Prostate gland (tissue), 2 donors: Measurements from ENCODE around the gene PPP4R3A. TPM values are rescaled to one million over a fixed set of nuclear protein-coding genes. Genes with fewer than 3 reads are reported as not detected.

Source experiments
- DNase-seq: peaks from one replicate; pipeline ENCODE4 v3.0.0-alpha.2; 2019; ENCODE audit warnings: low spot score
- H3K27ac ChIP-seq, 2 donors: fragments of 200-600 bp; sonication (generic); 2 replicates each; pipeline ENCODE4 v1.5.1; 2017 to 2019
- H3K27me3 ChIP-seq: fragments of 200-600 bp; sonication (generic); replicated peaks from 2 replicates; pipeline ENCODE4 v1.5.1; 2019; ENCODE audit not compliant: insufficient read depth
- H3K36me3 ChIP-seq, 2 donors: fragments of 200-600 bp; sonication (generic); 1 replicate in 1 of 2; 2 replicates in 1 of 2; pipeline versions ENCODE4 v1.5.1 to v1.8.1; 2017 to 2019
- H3K4me1 ChIP-seq: fragments of 200-600 bp; sonication (generic); replicated peaks from 2 replicates; pipeline ENCODE4 v1.5.1; 2019
- H3K4me3 ChIP-seq, 2 donors: fragments of 200-600 bp; sonication (generic); 2 replicates each; pipeline ENCODE4 v1.5.1; 2017 to 2019
- H3K9me3 ChIP-seq: fragments of 200-600 bp; sonication (generic); 2 replicates; pipeline ENCODE4 v1.5.1; 2017
- POLR2A ChIP-seq: fragments of 450-650 bp; IDR thresholded peaks from one replicate; pipeline ENCODE4 v1.6.1; 2016; ENCODE audit warnings: antibody characterized with exemption, mild to moderate bottlenecking
- POLR2AphosphoS5 ChIP-seq: sonication (generic); formaldehyde crosslinking; IDR thresholded peaks from one replicate; pipeline ENCODE4 v1.6.1; 2017; ENCODE audit warnings: antibody characterized with exemption
- WGBS: methylation state at CpG from one replicate; pipeline ENCODE4 v1.1.5; 2018; 5-methylcytosine and 5-hydroxymethylcytosine counted together
- intact Hi-C: fragments of 100-400 bp; cut with DNase I; formaldehyde crosslinking; loops from one replicate; pipeline ENCODE4 v1.14.2; 2022
- total RNA-seq, 2 donors: library from RNA; depleted of rRNA; stranded (reverse); fragments of >200 nt; gene quantifications; one replicate each; pipeline ENCODE4 v1.1.0, GENCODE V29; 2016
- TF ChIP-seq, protein P1 (sequence below), 4 experiments: fragments of 200-600 bp in 2 of 4; fragments of 450-650 bp in 2 of 4; sonication (generic) in 2 of 4; IDR thresholded peaks; 1 replicate in 3 of 4; 2 replicates in 1 of 4; pipeline ENCODE4 v1.5.1; 2016 to 2019; ENCODE audit warnings: antibody characterized with exemption in 4 of 4, mild to moderate bottlenecking in 2 of 4, moderate library complexity in 2 of 4

PPP4R3A gene
- total RNA-seq, 2 donors from 2014 or later, result 63.4 to 97.2 TPM

DNA sequence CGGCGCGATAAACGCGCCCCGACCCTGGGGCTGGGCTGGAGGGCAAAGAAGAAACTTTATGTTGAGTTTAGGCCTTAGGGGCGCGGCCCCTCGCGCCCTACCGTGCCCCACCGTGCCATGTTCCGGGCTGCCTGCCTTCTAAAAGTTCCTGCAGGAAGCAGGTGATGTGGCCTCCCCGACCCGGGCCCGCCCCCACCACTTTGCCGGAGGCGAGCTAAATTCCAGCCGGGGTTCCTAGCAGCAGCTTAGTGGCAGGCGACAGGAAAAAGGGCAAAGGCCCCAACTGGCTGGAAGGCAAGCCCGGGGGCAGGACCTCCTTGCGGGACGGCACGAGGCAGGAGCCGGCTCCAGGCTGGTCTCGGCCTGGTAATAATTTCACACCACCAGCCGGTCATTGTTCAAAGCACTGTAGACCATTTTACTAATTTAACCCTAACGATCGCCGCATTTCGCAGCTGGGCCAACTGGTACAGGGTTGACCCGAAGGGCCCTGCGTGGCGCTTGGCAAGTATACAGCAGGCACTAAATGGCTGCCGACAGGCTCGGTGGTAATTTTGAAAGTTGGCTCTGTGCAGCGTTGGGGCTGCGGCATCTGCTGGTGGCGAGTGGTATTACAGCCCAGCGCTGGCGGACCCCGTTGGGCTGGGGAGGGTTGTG lies 91.6 kb downstream of the PPP4R3A start:
- Histone ChIP-seq H3K27ac (peak overlapping the region in 1 of 2 donors; percentile 79), H3K36me3 (no peaks in the 10 kb centered on the region)
- TF ChIP-seq POLR2AphosphoS5 (peak; percentile 51), POLR2A (no peak)
- TF ChIP-seq, protein P1, sequence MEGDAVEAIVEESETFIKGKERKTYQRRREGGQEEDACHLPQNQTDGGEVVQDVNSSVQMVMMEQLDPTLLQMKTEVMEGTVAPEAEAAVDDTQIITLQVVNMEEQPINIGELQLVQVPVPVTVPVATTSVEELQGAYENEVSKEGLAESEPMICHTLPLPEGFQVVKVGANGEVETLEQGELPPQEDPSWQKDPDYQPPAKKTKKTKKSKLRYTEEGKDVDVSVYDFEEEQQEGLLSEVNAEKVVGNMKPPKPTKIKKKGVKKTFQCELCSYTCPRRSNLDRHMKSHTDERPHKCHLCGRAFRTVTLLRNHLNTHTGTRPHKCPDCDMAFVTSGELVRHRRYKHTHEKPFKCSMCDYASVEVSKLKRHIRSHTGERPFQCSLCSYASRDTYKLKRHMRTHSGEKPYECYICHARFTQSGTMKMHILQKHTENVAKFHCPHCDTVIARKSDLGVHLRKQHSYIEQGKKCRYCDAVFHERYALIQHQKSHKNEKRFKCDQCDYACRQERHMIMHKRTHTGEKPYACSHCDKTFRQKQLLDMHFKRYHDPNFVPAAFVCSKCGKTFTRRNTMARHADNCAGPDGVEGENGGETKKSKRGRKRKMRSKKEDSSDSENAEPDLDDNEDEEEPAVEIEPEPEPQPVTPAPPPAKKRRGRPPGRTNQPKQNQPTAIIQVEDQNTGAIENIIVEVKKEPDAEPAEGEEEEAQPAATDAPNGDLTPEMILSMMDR (IDR thresholded peaks at IDR 0.05), result peak; percentile 97 to 99 (median 98)

DNA sequence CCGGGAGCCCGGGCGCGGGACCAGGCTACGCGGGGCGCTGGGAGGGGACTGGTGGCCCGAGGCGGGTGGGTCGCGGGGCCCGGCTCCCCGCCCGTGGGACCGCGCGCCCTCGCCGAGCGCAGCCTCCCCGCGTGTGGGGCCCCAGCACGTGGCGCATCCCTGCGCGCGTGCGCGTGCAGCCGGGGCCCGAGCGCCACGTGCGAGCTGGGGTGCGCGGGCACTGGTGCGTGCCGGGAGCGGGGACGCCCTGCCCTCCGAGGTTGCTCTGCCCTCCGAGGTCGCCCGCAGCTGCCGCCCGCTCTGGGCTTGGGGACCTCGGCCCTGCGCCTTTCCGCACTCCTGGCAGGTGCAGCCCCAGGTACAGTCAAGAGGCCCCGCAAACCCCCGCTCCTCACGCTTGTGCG lies 92.1 kb downstream of the PPP4R3A start:
- DNase-seq, result no peak
- 1% methylated on average over 30 of the region's 53 CpGs for WGBS
- intact Hi-C loops, result loop anchor here (1.0 kb wide), 1 partner anchor 95 kb away; no protein-coding TSS in a partner anchor
- no peaks in the 10 kb centered on the region for H3K27me3 ChIP-seq
- no peak for TF ChIP-seq POLR2AphosphoS5
- TF ChIP-seq, protein P1 (IDR thresholded peaks at IDR 0.05), result peak in 1 of 4 experiments; percentile 1
- peaks cover 7% of the 10 kb centered on the region for H3K4me1 ChIP-seq
- peak overlapping the region; percentile 61 to 65 for H3K4me3 ChIP-seq
- H3K9me3 ChIP-seq, result no peaks in the 10 kb centered on the region
- no peaks in the 10 kb centered on the region for H3K36me3 ChIP-seq
- H3K27ac ChIP-seq, result peak overlapping the region in 1 of 2 donors; percentile 79

More for the DNA sequence above, 91.6 kb downstream of the PPP4R3A start:
- Histone ChIP-seq H3K4me1 (peaks cover 7% of the 10 kb centered on the region), H3K27me3 (no peaks in the 10 kb centered on the region), H3K9me3 (no peaks in the 10 kb centered on the region), H3K4me3 (peak overlapping the region; percentile 61 to 65)
- 2% methylated on average over 36 of the region's 42 CpGs for WGBS
- intact Hi-C loops, result loop anchor here (1.0 kb wide), 1 partner anchor 95 kb away; no protein-coding TSS in a partner anchor
- peak; percentile 55 for DNase-seq

DNA sequence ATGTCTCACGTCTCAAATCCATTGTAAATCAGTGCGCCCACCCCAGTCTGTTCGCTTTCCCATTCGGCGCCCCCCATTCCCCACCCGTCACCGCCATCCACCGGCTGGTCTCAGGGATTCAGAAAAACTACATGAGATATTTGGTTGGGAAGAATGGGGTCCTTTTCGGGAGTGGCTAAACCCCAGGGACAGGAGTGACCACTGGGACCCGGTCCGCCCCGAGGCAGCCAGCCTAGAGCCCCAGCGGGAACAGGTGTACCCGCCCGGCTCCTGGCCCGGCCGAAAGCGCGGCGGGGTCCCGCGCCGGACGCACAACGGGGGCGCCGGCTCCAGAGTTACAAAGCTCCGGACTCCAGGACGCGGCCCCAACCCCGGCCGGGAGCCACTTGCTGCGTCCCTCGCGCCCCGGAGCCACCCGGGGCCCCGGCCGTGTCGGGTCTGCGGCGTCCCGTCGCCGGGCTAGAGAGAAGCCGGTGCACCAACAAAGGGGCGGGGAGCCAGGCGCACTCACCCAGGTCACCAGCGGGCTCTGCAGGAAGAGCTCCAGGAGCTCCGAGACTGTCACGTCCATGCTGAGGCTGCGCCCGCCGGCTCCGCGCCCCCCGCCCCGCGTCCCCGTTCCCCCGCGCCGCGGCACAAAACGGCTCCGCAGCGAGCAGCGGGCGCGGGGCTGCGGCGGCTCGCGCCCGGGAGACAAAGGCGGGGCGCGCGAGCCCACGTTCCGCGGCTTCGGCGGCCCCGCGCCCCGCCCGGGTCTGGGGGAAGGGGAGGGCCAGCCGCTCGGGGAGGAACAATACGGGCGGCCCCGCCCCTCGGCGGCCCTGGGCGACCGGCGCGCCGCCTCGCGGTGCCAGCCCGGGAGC lies 92.8 kb downstream of the PPP4R3A start, which contains the start of gene CCDC88C:
CCDC88C (minus strand) TSS at position 701 of the 863 bp plus-strand sequence; CDS start at position 571, 130 bp downstream.
- Histone ChIP-seq H3K4me3 (peak within 1 kb of the TSS; percentile 61 to 65), H3K27ac (peak within 1 kb of the TSS; percentile 75 to 79), H3K9me3 (no peaks in the 10 kb centered on the region), H3K27me3 (no peaks in the 10 kb centered on the region), H3K4me1 (peaks cover 7% of the 10 kb centered on the region), H3K36me3 (no peaks in the 10 kb centered on the region)
- intact Hi-C loops, result no loop called here
- 2% methylated on average over 47 of the region's 103 CpGs for WGBS
- DNase-seq, result peak; percentile 66
- TF ChIP-seq, protein P1 (IDR thresholded peaks at IDR 0.05), result peak in 2 of 4 experiments; percentile 11 to 52
- TF ChIP-seq POLR2AphosphoS5, result no peak

DNA sequence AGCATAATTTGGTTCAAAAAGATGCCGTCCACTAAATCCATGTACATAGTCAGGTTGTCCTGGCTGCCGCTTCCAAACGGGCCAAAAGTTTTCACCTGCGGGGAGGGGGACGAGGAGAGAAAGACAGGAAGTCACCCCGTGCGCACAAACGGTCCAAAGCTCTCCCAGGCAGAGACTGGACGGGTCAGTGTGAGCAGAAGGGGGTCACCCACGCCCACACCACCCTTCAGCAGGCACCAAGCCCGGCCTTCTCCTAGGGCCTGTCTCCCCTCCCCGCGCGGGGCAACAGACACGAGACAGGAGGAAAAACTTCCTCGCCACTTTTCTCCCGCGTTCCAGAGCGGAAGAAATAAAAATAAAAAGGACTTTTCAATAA lies 93.4 kb downstream of the PPP4R3A start:
- Histone ChIP-seq H3K27me3 (no peaks in the 10 kb centered on the region), H3K9me3 (no peaks in the 10 kb centered on the region), H3K4me3 (peak overlapping the region; percentile 61 to 65), H3K36me3 (no peaks in the 10 kb centered on the region), H3K27ac (peak overlapping the region; percentile 75 to 79), H3K4me1 (peaks cover 7% of the 10 kb centered on the region)
- TF ChIP-seq, protein P1 (IDR thresholded peaks at IDR 0.05), result no peak
- no peak for TF ChIP-seq POLR2AphosphoS5
- TF ChIP-seq POLR2A, result no peak
- intact Hi-C loops, result no loop called here
- DNase-seq, result peak; percentile 46
- 12% methylated on average over 19 of the region's 19 CpGs for WGBS
